NK-92 (cell line): Measurements from ENCODE around the gene PTAFR.

Experiments
- DNase-seq: peaks from one replicate; lab custom pipeline; 2025; ENCODE audit not compliant: unreplicated experiment; lab: John Stamatoyannopoulos, UW

The PTAFR gene

GRCh38 chr1:28176492-28177470 is at the start of gene PTAFR:
Gene PTAFR (minus strand): TSS chr1:28176690. CDS start chr1:28151021, 25,669 bp downstream.
- DNase-seq, result no peak

- DNase-seq, result no peak
Measured at GRCh38 chr1:28213315-28213714, 36.8 kb upstream of the PTAFR start.

- no peak for DNase-seq
Measured at GRCh38 chr1:28209700-28210099, 33.2 kb upstream of the PTAFR start.

- DNase-seq, result no peak
Measured at GRCh38 chr1:28208818-28209441, 32.4 kb upstream of the PTAFR start.

GRCh38 chr1:28205243-28205642 is 28.8 kb upstream of the PTAFR start:
- DNase-seq, result no peak

GRCh38 chr1:28200234-28200873 is 23.9 kb upstream of the PTAFR start:
- DNase-seq, result no peak

GRCh38 chr1:28199328-28200233 is 23.1 kb upstream of the PTAFR start:
- DNase-seq, result peak; percentile 48

- DNase-seq, result no peak
Measured at GRCh38 chr1:28197682-28198415, 21.4 kb upstream of the PTAFR start.

- no peak for DNase-seq
Measured at GRCh38 chr1:28196330-28196729, 19.8 kb upstream of the PTAFR start.

GRCh38 chr1:28195780-28196179 is 19.3 kb upstream of the PTAFR start:
- DNase-seq, result no peak

- no peak for DNase-seq
Measured at GRCh38 chr1:28194326-28195035, 18.0 kb upstream of the PTAFR start.

- no peak for DNase-seq
Measured at GRCh38 chr1:28193701-28194161, 17.2 kb upstream of the PTAFR start.

GRCh38 chr1:28190996-28191645 is 14.6 kb upstream of the PTAFR start:
- DNase-seq, result no peak

GRCh38 chr1:28190337-28190979 is 14.0 kb upstream of the PTAFR start:
- DNase-seq, result no peak

GRCh38 chr1:28185071-28185470 is 8.6 kb upstream of the PTAFR start:
- no peak for DNase-seq

- no peak for DNase-seq
Measured at GRCh38 chr1:28180306-28181305, 4.1 kb upstream of the PTAFR start.
